ENCODE results near the gene SLC49A4.

- TF ChIP-seq CTCF (IDR thresholded peaks at IDR 0.05) (no peak), POLR2A (IDR thresholded peaks at IDR 0.05) (no peak), EP300 (IDR thresholded peaks at IDR 0.05) (no peak), POLR2AphosphoS5 (IDR thresholded peaks at IDR 0.05) (no peak)
Measured at GRCh38 chr3:122777563-122777962, 17.3 kb upstream of the SLC49A4 start.

All from upper lobe of left lung (tissue), 4 donors.